Lung (tissue), 12 donors: ENCODE results near the gene AK2. TPM values are rescaled to one million over a fixed set of nuclear protein-coding genes. Genes with fewer than 3 reads are reported as not detected.

Experiments used
- ATAC-seq: fragments of 200-7000 bp; cut with Tn5 transposase; one replicate; pipeline ENCODE4 v1.9.1; 2020; ENCODE audit warnings: moderate number of reproducible peaks; ENCODE audit not compliant: insufficient read depth, low FRiP score
- DNase-seq, 3 donors: peaks; one replicate each; pipeline ENCODE4 v3.0.0-alpha.2; 2013 to 2017
- H3K27ac ChIP-seq, 2 donors: one replicate each; pipeline ENCODE4 v1.5.1; 2013; ENCODE audit warnings: mild to moderate bottlenecking in 2 of 2, moderate library complexity in 2 of 2, control low read depth in 1 of 2, inconsistent platforms in 1 of 2, low read depth in 1 of 2, low read length in 1 of 2
- H3K27me3 ChIP-seq, 3 donors: one replicate each; pipeline ENCODE4 v1.5.1; 2013; ENCODE audit warnings: low read length in 2 of 3; ENCODE audit not compliant: control insufficient read depth in 3 of 3, insufficient read depth in 3 of 3
- H3K36me3 ChIP-seq, 4 donors: one replicate each; pipeline ENCODE4 v1.5.1; 2013; ENCODE audit warnings: low read length in 4 of 4, mild to moderate bottlenecking in 1 of 4, moderate library complexity in 1 of 4; ENCODE audit not compliant: control insufficient read depth in 4 of 4, insufficient read depth in 4 of 4
- H3K4me1 ChIP-seq, 5 donors: one replicate each; pipeline ENCODE4 v1.5.1; 2013; ENCODE audit warnings: low read length in 5 of 5, mild to moderate bottlenecking in 2 of 5, moderate library complexity in 1 of 5; ENCODE audit not compliant: control insufficient read depth in 5 of 5, insufficient read depth in 5 of 5
- H3K4me3 ChIP-seq: one replicate; pipeline ENCODE4 v1.5.1; 2013; ENCODE audit warnings: mild to moderate bottlenecking, control low read depth, moderate library complexity
- H3K9ac ChIP-seq, 2 donors: one replicate each; pipeline ENCODE4 v1.5.1; 2013; ENCODE audit warnings: low read length in 2 of 2, control low read depth in 1 of 2; ENCODE audit not compliant: insufficient read depth in 1 of 2
- H3K9me3 ChIP-seq, 4 donors: one replicate each; pipeline ENCODE4 v1.5.1; 2013; ENCODE audit warnings: low read length in 3 of 4, mild to moderate bottlenecking in 1 of 4, moderate library complexity in 1 of 4; ENCODE audit not compliant: control insufficient read depth in 4 of 4, insufficient read depth in 3 of 4
- WGBS, 2 donors: extraction: QIAGEN DNeasy Blood & Tissue Kit; methylation state at CpG; one replicate each; pipeline ENCODE4 v1.1.7; 2013; 5-methylcytosine and 5-hydroxymethylcytosine counted together
- polyA plus RNA-seq, 2 donors: library from polyadenylated mRNA; stranded (reverse); fragments of 200-250 nt; gene quantifications; one replicate each; pipeline ENCODE4 v1.2.1, GENCODE V29; 2013
- total RNA-seq, 2 donors: library from RNA; depleted of rRNA in 1 of 2; stranded (reverse); fragments of >200 nt in 1 of 2; gene quantifications; one replicate each; pipeline ENCODE4 v1.2.1, GENCODE V29; 2014 to 2021
- TF ChIP-seq, protein P1 (sequence below): IDR thresholded peaks from 2 replicates; pipeline ENCODE4 v1.5.1; 2012; ENCODE audit warnings: mild to moderate bottlenecking; ENCODE audit errors: control extremely low read depth, extremely low read depth
- donor health status: control.
- donor health status: control.
- donor health status: Bipolar disorder and iron deficiency.
- donor health status: healthy.
- donor health status: DM: yes; HTN: yes; CAD: no.

The AK2 gene
- total and polyA plus RNA-seq, 4 donors: 86.8 to 127 (median 101) TPM

- DNase-seq: no peak
Observed at GRCh38 chr1:33039840-33040239, 3.2 kb upstream of the AK2 start.

GRCh38 chr1:33036051-33036525 lies 595 bp downstream of the AK2 start:
- H3K27me3 ChIP-seq: no peaks in the 10 kb centered on the region
- H3K27ac ChIP-seq: peak overlapping the region; percentile 85 to 94
- H3K9me3 ChIP-seq: no peaks in the 10 kb centered on the region
- DNase-seq (peak in 1 of 3 donors; percentile 23), ATAC-seq (no peak)
- TF ChIP-seq, protein P1, sequence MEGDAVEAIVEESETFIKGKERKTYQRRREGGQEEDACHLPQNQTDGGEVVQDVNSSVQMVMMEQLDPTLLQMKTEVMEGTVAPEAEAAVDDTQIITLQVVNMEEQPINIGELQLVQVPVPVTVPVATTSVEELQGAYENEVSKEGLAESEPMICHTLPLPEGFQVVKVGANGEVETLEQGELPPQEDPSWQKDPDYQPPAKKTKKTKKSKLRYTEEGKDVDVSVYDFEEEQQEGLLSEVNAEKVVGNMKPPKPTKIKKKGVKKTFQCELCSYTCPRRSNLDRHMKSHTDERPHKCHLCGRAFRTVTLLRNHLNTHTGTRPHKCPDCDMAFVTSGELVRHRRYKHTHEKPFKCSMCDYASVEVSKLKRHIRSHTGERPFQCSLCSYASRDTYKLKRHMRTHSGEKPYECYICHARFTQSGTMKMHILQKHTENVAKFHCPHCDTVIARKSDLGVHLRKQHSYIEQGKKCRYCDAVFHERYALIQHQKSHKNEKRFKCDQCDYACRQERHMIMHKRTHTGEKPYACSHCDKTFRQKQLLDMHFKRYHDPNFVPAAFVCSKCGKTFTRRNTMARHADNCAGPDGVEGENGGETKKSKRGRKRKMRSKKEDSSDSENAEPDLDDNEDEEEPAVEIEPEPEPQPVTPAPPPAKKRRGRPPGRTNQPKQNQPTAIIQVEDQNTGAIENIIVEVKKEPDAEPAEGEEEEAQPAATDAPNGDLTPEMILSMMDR: no peak
- H3K9ac ChIP-seq: peak overlapping the region; percentile 83 to 93
- H3K4me1 ChIP-seq: peaks cover 0 to 28% (median 8%) of the 10 kb centered on the region in 5 donors
- 11 to 13% methylated on average over 5 of the region's 5 CpGs for WGBS, 2 donors
- H3K36me3 ChIP-seq: peaks cover 0 to 4% (median 1%) of the 10 kb centered on the region in 4 donors
- peak overlapping the region; percentile 86 for H3K4me3 ChIP-seq

More at GRCh38 chr1:33039840-33040239, 3.2 kb upstream of the AK2 start:
- Histone ChIP-seq H3K27me3 (no peaks in the 10 kb centered on the region), H3K36me3 (peaks cover 0 to 4% (median 0%) of the 10 kb centered on the region in 4 donors), H3K4me1 (peaks cover 0 to 14% (median 3%) of the 10 kb centered on the region in 5 donors), H3K27ac (no peak overlapping the region), H3K9ac (no peak overlapping the region), H3K4me3 (no peak overlapping the region), H3K9me3 (no peaks in the 10 kb centered on the region)
- TF ChIP-seq, protein P1: no peak
- ATAC-seq: no peak
- WGBS, 2 donors: 31 to 57% methylated on average over 8 of the region's 8 CpGs

GRCh38 chr1:33032126-33032869 lies 4.4 kb downstream of the AK2 start:
- WGBS, 2 donors: 33 to 60% methylated on average over 6 of the region's 6 CpGs
- H3K9me3 ChIP-seq: no peaks in the 10 kb centered on the region
- H3K36me3 ChIP-seq: peaks cover 0 to 7% (median 3%) of the 10 kb centered on the region in 4 donors
- H3K27ac ChIP-seq: peak overlapping the region in 1 of 2 donors; percentile 23
- ATAC-seq (no peak), DNase-seq (no peak)
- H3K4me3 ChIP-seq: no peak overlapping the region
- peaks cover 0 to 28% (median 8%) of the 10 kb centered on the region in 5 donors for H3K4me1 ChIP-seq
- TF ChIP-seq, protein P1: no peak
- H3K9ac ChIP-seq: no peak overlapping the region
- H3K27me3 ChIP-seq: no peaks in the 10 kb centered on the region
